Loucy (cell line): ENCODE measurements around the gene CNTN1.

Experiments
- H2AFZ ChIP-seq: fragments of 200-600 bp; sonication (generic); 2 replicates; pipeline ENCODE4 v1.6.0; 2016; ENCODE audit warnings: antibody characterized with exemption, mild to moderate bottlenecking, low read length, moderate library complexity
- H3F3A ChIP-seq: fragments of 200-600 bp; 2 replicates; pipeline ENCODE4 v1.6.0; 2016; ENCODE audit warnings: antibody characterized with exemption, low read depth, mild to moderate bottlenecking
- H3K27me3 ChIP-seq: fragments of 200-600 bp; sonication (generic); 2 replicates; pipeline ENCODE4 v1.6.1; 2014; ENCODE audit warnings: low read length, mild to moderate bottlenecking; ENCODE audit not compliant: insufficient read depth, poor library complexity, severe bottlenecking
- H3K36me3 ChIP-seq: fragments of 200-600 bp; sonication (generic); 2 replicates; pipeline ENCODE4 v1.6.1; 2016; ENCODE audit warnings: low read length; ENCODE audit not compliant: insufficient read depth
- H3K4me1 ChIP-seq: fragments of 200-600 bp; sonication (generic); 2 replicates; pipeline ENCODE4 v1.5.1; 2014; ENCODE audit warnings: low read length, mild to moderate bottlenecking; ENCODE audit not compliant: insufficient read depth, poor library complexity, severe bottlenecking
- H3K4me2 ChIP-seq: fragments of 200-600 bp; sonication (generic); 2 replicates; pipeline ENCODE4 v1.6.0; 2014; ENCODE audit warnings: antibody characterized with exemption, low read length, low read depth, mild to moderate bottlenecking; ENCODE audit not compliant: poor library complexity, severe bottlenecking
- H3K4me3 ChIP-seq: fragments of 200-600 bp; sonication (generic); 2 replicates; pipeline ENCODE4 v1.5.1; 2014; ENCODE audit warnings: low read length, mild to moderate bottlenecking, mixed read lengths; ENCODE audit not compliant: poor library complexity, severe bottlenecking
- H3K79me2 ChIP-seq: fragments of 200-600 bp; sonication (generic); 2 replicates; pipeline ENCODE4 v1.6.1; 2014; ENCODE audit warnings: low read length; ENCODE audit not compliant: insufficient read depth
- H3K9ac ChIP-seq: fragments of 200-600 bp; sonication (generic); 2 replicates; pipeline ENCODE4 v1.6.0; 2014; ENCODE audit warnings: mild to moderate bottlenecking, low read depth, low read length, moderate library complexity; ENCODE audit not compliant: poor library complexity, severe bottlenecking
- H3K9me2 ChIP-seq: fragments of 200-600 bp; sonication (generic); replicated peaks from 2 replicates; pipeline ENCODE4 v1.6.1; 2016; ENCODE audit warnings: low read depth, low read length, mixed read lengths
- H3K9me3 ChIP-seq: fragments of 200-600 bp; sonication (generic); 2 replicates; pipeline ENCODE4 v1.6.1; 2014; ENCODE audit warnings: mild to moderate bottlenecking, antibody characterized with exemption, low read length, low read depth; ENCODE audit not compliant: insufficient read depth
- H4K20me1 ChIP-seq: fragments of 200-600 bp; sonication (generic); 2 replicates; pipeline ENCODE4 v1.6.0; 2014; ENCODE audit warnings: antibody characterized with exemption, low read length, mild to moderate bottlenecking; ENCODE audit not compliant: insufficient read depth, poor library complexity, severe bottlenecking
- CTCF ChIP-seq: fragments of 200-600 bp; sonication (generic); conservative IDR thresholded peaks from 2 replicates; pipeline ENCODE4 v1.5.1; 2014; ENCODE audit warnings: mild to moderate bottlenecking, antibody characterized with exemption, low read length
- EZH2phosphoT487 ChIP-seq: fragments of 200-600 bp; IDR thresholded peaks from 2 replicates; pipeline ENCODE4 v1.6.1; 2018; ENCODE audit warnings: antibody characterized with exemption, mild to moderate bottlenecking, moderate library complexity, borderline replicate concordance

The CNTN1 gene

GRCh38 chr12:40668099-40668529, 24.1 kb upstream of the CNTN1 start:
- no peaks in the 10 kb centered on the region for H3K36me3 ChIP-seq
- H3K9me3 ChIP-seq: no peaks in the 10 kb centered on the region
- no peak overlapping the region for H3K4me3 ChIP-seq
- no peaks in the 10 kb centered on the region for H3K79me2 ChIP-seq
- no peaks in the 10 kb centered on the region for H3K4me1 ChIP-seq
- no peaks in the 10 kb centered on the region for H3K27me3 ChIP-seq
- TF ChIP-seq EZH2phosphoT487 (no peak), CTCF (no peak)
- no peak overlapping the region for H2AFZ ChIP-seq
- H3K4me2 ChIP-seq: no peak overlapping the region
- H3K9me2 ChIP-seq: no peaks in the 10 kb centered on the region
- H3K9ac ChIP-seq: no peak overlapping the region
- H3F3A ChIP-seq: no peaks in the 10 kb centered on the region
- H4K20me1 ChIP-seq: no peaks in the 10 kb centered on the region

- TF ChIP-seq EZH2phosphoT487: no peak
- TF ChIP-seq CTCF: no peak
- no peaks in the 10 kb centered on the region for H3K9me2 ChIP-seq
- H3K4me3 ChIP-seq: no peak overlapping the region
- H3K36me3 ChIP-seq: no peaks in the 10 kb centered on the region
- H4K20me1 ChIP-seq: no peaks in the 10 kb centered on the region
- H2AFZ ChIP-seq: no peak overlapping the region
- no peaks in the 10 kb centered on the region for H3K79me2 ChIP-seq
- H3K4me1 ChIP-seq: no peaks in the 10 kb centered on the region
- no peaks in the 10 kb centered on the region for H3F3A ChIP-seq
- no peak overlapping the region for H3K4me2 ChIP-seq
- H3K9me3 ChIP-seq: no peaks in the 10 kb centered on the region
- no peaks in the 10 kb centered on the region for H3K27me3 ChIP-seq
- H3K9ac ChIP-seq: no peak overlapping the region
Measured at GRCh38 chr12:40672741-40673271, 19.4 kb upstream of the CNTN1 start.

GRCh38 chr12:40681148-40681547, 11.1 kb upstream of the CNTN1 start:
- H3K9ac ChIP-seq: no peak overlapping the region
- no peaks in the 10 kb centered on the region for H3K36me3 ChIP-seq
- no peaks in the 10 kb centered on the region for H3K9me3 ChIP-seq
- H3K79me2 ChIP-seq: no peaks in the 10 kb centered on the region
- H4K20me1 ChIP-seq: no peaks in the 10 kb centered on the region
- H3K9me2 ChIP-seq: no peaks in the 10 kb centered on the region
- H3K27me3 ChIP-seq: no peaks in the 10 kb centered on the region
- no peaks in the 10 kb centered on the region for H3F3A ChIP-seq
- H3K4me3 ChIP-seq: no peak overlapping the region
- H3K4me1 ChIP-seq: no peaks in the 10 kb centered on the region
- TF ChIP-seq CTCF: no peak
- no peak for TF ChIP-seq EZH2phosphoT487
- no peak overlapping the region for H2AFZ ChIP-seq
- no peak overlapping the region for H3K4me2 ChIP-seq
